HG02588 (cell line): ENCODE measurements around the gene TMPRSS6.

Experiments
- ATAC-seq: cut with Tn5 transposase; IDR thresholded peaks from one replicate; pipeline ENCODE4 v1.9.1; 2021; ENCODE audit warnings: mild to moderate bottlenecking, moderate library complexity; ENCODE audit not compliant: unreplicated experiment

Gene TMPRSS6

GRCh38 chr22:37069719-37070118, 39.8 kb downstream of the TMPRSS6 start:
- ATAC-seq, result no peak

DNA sequence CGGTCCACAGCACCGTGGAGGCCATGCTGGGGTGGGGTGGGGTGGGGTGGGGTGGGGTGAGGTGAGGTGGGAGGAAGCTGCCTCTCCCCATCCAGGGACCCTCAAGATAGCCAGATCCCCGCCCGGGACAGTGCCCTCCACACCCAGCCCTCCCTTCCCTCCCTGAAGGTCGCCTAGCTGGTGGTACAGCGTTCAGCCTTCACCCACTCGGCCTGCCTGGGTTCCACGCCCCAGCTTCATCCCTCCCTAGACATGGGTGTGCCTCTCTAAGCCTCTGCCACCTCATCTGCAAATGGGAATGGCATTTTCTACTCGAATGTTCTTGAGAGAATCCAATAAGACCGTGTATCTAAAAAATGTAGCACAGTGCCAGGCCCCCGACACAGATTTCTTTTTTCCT, 40.2 kb downstream of the TMPRSS6 start:
- no peak for ATAC-seq

GRCh38 chr22:37068859-37069258, 40.7 kb downstream of the TMPRSS6 start:
- ATAC-seq, result no peak

DNA sequence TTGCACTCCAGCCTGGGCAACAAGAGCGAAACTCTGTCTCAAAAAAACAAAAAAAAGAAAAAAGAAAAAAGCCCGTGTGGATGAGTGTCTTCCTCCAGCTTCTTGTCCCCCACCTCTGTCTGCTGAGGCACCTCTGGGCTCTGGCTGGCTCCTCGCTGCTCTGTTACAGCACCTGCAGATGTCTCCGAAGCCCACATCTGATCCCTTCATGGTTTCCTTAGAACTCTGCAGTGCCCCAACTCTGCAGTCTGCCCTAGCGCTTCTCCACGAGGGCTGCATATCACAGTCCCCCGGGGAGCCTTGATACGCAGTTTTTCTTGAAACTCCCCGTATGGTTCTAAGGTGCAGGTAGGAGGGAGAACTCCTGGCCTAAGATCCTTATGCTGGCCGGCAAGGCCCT, 42.1 kb downstream of the TMPRSS6 start:
- no peak for ATAC-seq

GRCh38 chr22:37065961-37066360, 43.6 kb downstream of the TMPRSS6 start:
- ATAC-seq, result no peak

DNA sequence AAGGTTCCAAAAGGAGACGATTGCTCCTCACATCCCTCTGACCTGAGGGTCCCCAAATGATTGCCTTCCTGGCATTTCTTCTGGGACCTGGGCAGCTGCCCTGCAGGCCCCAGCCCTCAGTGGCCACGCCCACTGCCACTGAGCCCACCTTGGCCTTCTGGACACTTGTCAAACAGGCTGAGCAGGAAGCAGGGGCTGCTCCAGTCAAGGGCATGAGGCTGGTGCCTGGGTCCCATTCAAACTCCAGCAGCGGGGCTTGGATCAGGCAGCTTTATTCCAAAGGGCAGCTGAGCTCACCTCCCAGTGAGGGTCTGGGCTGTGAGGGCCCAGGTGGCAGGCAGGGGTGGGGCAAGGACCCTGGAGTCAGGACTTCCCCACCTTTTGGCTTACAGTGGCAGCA, 44.3 kb downstream of the TMPRSS6 start:
- no peak for ATAC-seq

DNA sequence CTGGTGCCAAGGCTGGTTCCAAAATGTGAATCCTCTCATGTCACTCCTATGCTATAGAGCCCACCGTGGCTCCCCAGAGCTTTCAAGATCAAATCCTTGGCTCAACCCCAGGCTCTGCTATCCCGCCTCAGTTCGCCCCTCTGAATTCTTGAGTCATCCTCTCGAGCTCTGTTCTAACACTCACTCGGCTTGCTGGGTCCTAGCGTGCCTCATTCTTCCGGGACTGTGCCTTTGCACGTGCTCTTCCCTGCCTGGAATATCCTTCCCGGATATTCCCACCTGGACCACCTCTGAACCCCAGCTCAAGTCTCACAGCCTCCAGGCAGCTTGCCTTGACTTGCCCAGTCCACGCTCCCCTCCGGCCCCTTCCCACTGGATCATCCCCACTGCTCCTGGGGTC, 45.0 kb downstream of the TMPRSS6 start:
- no peak for ATAC-seq

- ATAC-seq, result no peak
These were observed 45.8 kb downstream of the TMPRSS6 start for GRCh38 chr22:37063431-37064420.

GRCh38 chr22:37062702-37063381, 46.7 kb downstream of the TMPRSS6 start:
- no peak for ATAC-seq

- no peak for ATAC-seq
These were observed 47.2 kb downstream of the TMPRSS6 start for GRCh38 chr22:37062376-37062675.

- no peak for ATAC-seq
These were observed 47.7 kb downstream of the TMPRSS6 start for GRCh38 chr22:37061611-37062375.

DNA sequence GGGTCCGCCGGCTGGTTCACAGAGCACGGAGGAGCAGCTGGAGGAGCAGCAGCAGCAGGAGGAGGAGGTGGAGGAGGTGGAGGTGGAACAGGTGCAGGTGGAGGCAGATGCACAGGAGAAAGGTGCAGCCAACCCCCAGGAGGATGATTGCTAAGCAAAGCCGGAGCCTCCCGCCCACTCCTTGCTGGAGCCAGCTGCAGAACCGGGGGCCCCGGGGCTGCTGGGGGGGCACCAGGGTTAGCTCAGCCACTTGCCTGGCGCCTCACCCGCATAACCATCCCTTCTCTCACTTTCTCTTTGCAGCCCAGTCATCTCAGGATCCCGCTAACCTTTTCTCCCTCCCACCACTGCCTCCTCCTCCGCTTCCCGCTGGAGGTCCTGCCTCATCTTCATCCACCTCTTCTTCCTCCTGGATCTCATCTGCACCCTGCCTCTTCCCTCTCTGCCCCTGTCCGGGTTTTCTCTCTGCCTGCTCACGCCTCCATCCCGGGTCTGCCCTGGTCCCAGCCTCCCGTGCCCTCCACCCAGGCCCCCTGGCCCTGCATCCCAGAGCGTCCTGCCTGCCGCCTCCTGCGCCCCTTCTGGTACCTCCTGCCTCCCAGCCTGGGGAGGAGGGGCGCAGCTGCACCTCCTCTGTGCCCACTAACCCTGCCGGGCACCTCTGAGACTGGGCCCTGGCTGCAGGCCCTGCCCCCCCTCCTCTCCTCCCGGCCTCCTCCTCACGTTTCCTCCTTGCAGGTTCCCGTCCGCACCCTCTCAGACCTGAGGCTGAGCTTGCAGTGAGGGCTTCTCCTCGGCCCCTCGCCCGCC, 48.5 kb downstream of the TMPRSS6 start:
- ATAC-seq, result no peak

DNA sequence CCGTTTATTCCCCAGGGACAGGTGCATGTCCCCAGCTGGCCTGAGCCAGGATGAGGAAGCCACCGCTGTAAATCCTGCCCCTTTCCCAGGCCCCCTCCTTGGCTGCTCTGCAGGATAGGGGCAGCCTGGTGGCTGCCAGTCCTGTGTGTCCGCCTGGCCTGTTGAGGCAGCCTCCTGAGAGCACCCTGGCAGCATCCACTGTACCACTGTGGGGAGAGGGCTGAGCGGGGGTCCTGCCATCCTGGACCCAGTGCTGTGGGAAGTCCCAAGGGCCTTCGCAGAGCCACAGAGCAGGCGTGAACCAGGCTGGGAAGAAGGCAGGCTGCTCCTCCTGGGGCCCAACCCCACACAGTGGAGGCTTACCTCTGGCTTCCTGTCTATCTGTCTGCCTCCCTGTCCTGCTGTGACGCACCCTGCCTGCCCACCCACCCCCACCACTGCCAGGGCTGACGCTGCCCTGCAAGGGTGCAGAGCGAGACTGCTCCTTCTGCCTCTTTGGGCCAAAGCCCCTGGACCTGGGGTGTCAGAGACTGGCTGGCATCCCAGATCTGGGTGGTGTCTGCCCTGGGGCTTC, 49.5 kb downstream of the TMPRSS6 start:
- no peak for ATAC-seq

- no peak for ATAC-seq
These were observed 50.4 kb downstream of the TMPRSS6 start for GRCh38 chr22:37058917-37059701.

GRCh38 chr22:37057796-37058510, 51.6 kb downstream of the TMPRSS6 start:
- ATAC-seq, result no peak

- no peak for ATAC-seq
These were observed 52.3 kb downstream of the TMPRSS6 start for GRCh38 chr22:37057226-37057625.

DNA sequence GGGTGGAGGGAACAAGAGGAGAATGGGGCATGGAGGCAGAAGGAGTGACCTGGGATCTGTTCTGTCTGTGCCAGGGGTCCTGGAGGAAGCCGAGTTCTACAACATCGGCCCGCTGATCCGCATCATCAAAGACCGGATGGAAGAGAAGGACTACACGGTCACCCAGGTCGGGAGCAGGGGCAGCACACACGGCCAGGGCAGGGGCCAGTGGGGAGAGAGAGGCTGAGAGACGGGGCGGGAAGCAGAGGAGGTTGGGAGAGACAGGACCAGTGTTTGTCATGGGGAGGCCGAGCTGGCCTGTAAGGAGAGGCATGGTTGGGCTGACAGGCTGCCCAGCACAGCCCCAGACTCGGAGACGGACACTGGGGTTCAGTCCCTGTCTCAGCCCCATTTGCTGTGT, 53.3 kb downstream of the TMPRSS6 start:
- ATAC-seq, result no peak

DNA sequence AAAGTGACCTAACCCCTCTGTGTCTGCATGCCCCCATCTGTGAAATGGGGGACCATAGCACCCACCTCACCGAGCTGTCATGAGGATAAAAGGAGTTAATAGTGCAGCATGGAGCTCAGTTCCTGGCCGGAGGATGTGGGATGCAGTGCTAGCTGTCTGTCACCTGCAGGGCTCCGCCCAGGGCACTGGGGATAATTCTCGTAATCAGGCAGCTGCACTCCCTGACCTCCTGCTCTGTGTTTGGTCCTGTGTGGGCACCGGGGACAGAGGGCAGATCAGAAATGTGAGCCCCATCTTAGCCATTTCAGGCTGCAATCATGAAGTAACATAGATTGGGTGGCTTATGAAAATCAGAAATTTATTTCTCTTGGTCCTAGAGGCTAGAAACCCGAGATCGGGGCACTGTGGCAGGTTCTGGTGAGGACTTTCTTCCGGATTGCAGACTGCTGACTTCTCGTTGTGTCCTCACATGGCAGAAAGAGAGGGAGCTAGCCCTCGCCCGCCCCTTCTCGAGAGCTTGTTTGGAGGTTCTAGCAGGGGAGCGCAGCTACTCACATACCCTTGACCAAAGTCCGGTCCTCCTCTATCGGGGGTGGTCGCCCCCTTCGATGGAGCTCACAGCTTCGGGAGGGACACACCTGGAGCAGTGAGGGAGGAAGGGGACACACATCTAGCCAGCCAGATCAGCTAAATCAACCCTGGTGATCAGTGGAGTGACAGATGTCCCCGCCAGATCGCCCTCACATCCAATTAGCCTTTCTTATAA, 54.7 kb downstream of the TMPRSS6 start:
- no peak for ATAC-seq
